B cell (primary cell): ENCODE data around the gene POLR3GL. TPM values are rescaled to one million over a fixed set of nuclear protein-coding genes. Genes with fewer than 3 reads are reported as not detected.

Source experiments
- ATAC-seq: fragments of 200-7000 bp; cut with Tn5 transposase; one replicate; pipeline ENCODE4 v1.10.0; 2021; ENCODE audit warnings: low read depth, mild to moderate bottlenecking, moderate number of reproducible peaks, moderate library complexity
- CTCF ChIA-PET: fragments of 350-600 bp; sonication (Branson Sonifier 250); formaldehyde crosslinking; loops from one replicate; lab custom pipeline; 2021; ENCODE audit warnings: antibody characterized with exemption, inconsistent platforms; lab: Charles Lee
- POLR2A ChIA-PET: fragments of 350-600 bp; sonication (Branson Sonifier 250); formaldehyde crosslinking; loops from one replicate; lab custom pipeline; 2021; ENCODE audit warnings: antibody characterized with exemption; lab: Charles Lee
- DNase-seq: peaks from one replicate; pipeline ENCODE4 v3.0.0; 2013
- H2AFZ ChIP-seq: 2 replicates; pipeline ENCODE4 v1.6.1; 2012; ENCODE audit warnings: mild to moderate bottlenecking, low read depth, low read length; ENCODE audit not compliant: insufficient read depth, poor library complexity, severe bottlenecking
- H3K27ac ChIP-seq, 2 donors: 1 replicate in 1 of 2; 2 replicates in 1 of 2; pipeline ENCODE4 v1.5.1; 2012 to 2013; ENCODE audit warnings: low read length in 2 of 2, mild to moderate bottlenecking in 2 of 2, moderate library complexity in 1 of 2
- H3K27me3 ChIP-seq, 4 experiments: fragments of 200-600 bp in 1 of 4; sonication (generic) in 1 of 4; replicated peaks in 1 of 4; 1 replicate in 2 of 4; 2 replicates in 2 of 4; pipeline versions ENCODE4 v1.6.1 to v1.7.0; 2013 to 2016; ENCODE audit warnings: low read length in 3 of 4, mild to moderate bottlenecking in 2 of 4, mixed read lengths in 1 of 4, moderate library complexity in 1 of 4; ENCODE audit not compliant: insufficient read depth in 4 of 4, control insufficient read depth in 3 of 4; ENCODE audit errors: control extremely low read depth in 1 of 4
- H3K36me3 ChIP-seq, 2 experiments: replicated peaks in 1 of 2; 1 replicate in 1 of 2; 2 replicates in 1 of 2; pipeline versions ENCODE4 v1.6.1 to v1.7.1; 2013; ENCODE audit warnings: low read length in 1 of 2; ENCODE audit not compliant: insufficient read depth in 2 of 2, control insufficient read depth in 1 of 2; ENCODE audit errors: control extremely low read depth in 1 of 2, extremely low read depth in 1 of 2
- H3K4me1 ChIP-seq, 2 donors: fragments of 200-600 bp in 1 of 2; sonication (generic) in 1 of 2; 1 replicate in 1 of 2; 2 replicates in 1 of 2; pipeline versions ENCODE4 v1.5.1 to v1.6.1; 2013 to 2017; ENCODE audit warnings: low read length in 2 of 2; ENCODE audit not compliant: control insufficient read depth in 2 of 2, insufficient read depth in 2 of 2
- H3K4me2 ChIP-seq: replicated peaks from 2 replicates; pipeline ENCODE3; 2012; ENCODE audit warnings: mild to moderate bottlenecking, low read depth, low read length; ENCODE audit not compliant: poor library complexity, severe bottlenecking
- H3K4me3 ChIP-seq, 5 experiments: fragments of 200-600 bp in 1 of 5; sonication (generic) in 1 of 5; 1 replicate in 3 of 5; 2 replicates in 2 of 5; pipeline versions ENCODE4 v1.5.1 to v1.7.0; 2011 to 2016; ENCODE audit warnings: low read length in 4 of 5, mild to moderate bottlenecking in 4 of 5, low read depth in 2 of 5, control low read depth in 1 of 5, moderate library complexity in 1 of 5; ENCODE audit not compliant: insufficient read depth in 1 of 5; ENCODE audit errors: control extremely low read depth in 1 of 5, extremely low read depth in 1 of 5
- H3K79me2 ChIP-seq: fragments of 200-600 bp; sonication (generic); one replicate; pipeline ENCODE4 v1.6.0; 2016; ENCODE audit warnings: low read length; ENCODE audit not compliant: control insufficient read depth, insufficient read depth
- H3K9ac ChIP-seq: fragments of 200-600 bp; sonication (generic); 2 replicates; pipeline ENCODE4 v1.6.1; 2017; ENCODE audit warnings: mild to moderate bottlenecking, low read length, moderate library complexity
- H3K9me3 ChIP-seq, 3 donors: one replicate each; pipeline versions ENCODE4 v1.6.1 to v1.7.1; 2013; ENCODE audit warnings: low read length in 2 of 3; ENCODE audit not compliant: control insufficient read depth in 2 of 3, insufficient read depth in 1 of 3; ENCODE audit errors: control extremely low read depth in 1 of 3
- H4K20me1 ChIP-seq: 2 replicates; pipeline ENCODE4 v1.6.0; 2012; ENCODE audit warnings: mild to moderate bottlenecking, low read length; ENCODE audit not compliant: insufficient read depth, control insufficient read depth, poor library complexity, severe bottlenecking
- H3K27ac Mint-ChIP-seq: one replicate; pipeline ENCODE4 v1.8.0; 2021; ENCODE audit warnings: mixed read lengths
- H3K27me3 Mint-ChIP-seq: one replicate; pipeline ENCODE4 v1.8.0; 2021; ENCODE audit warnings: mixed read lengths
- H3K4me1 Mint-ChIP-seq: one replicate; pipeline ENCODE4 v1.8.0; 2021; ENCODE audit warnings: mixed read lengths
- H3K4me3 Mint-ChIP-seq: one replicate; pipeline ENCODE4 v1.8.0; 2021; ENCODE audit warnings: mixed read lengths
- H3K9me3 Mint-ChIP-seq: one replicate; pipeline ENCODE4 v1.8.0; 2022; ENCODE audit warnings: mixed read lengths; ENCODE audit not compliant: insufficient read depth
- EZH2 ChIP-seq: IDR thresholded peaks from 2 replicates; pipeline ENCODE4 v1.6.1; 2012; ENCODE audit warnings: borderline replicate concordance, low read depth, mild to moderate bottlenecking, moderate library complexity, low read length; ENCODE audit not compliant: insufficient read depth, poor library complexity, severe bottlenecking
- WGBS: methylation state at CpG from one replicate; pipeline ENCODE4 v1.1.5; 2013; ENCODE audit warnings: missing lambda C conversion rate; ENCODE audit not compliant: insufficient coverage; 5-methylcytosine and 5-hydroxymethylcytosine counted together
- intact Hi-C: fragments of 100-400 bp; cut with micrococcal nuclease; formaldehyde crosslinking; loops from one replicate; pipeline ENCODE4 v1.10.0; 2022
- polyA plus RNA-seq: library from polyadenylated mRNA; depleted of rRNA; stranded (reverse); fragments of >200 nt; gene quantifications from 2 replicates; pipeline ENCODE4 v1.2.3, GENCODE V29; 2012
- total RNA-seq, 2 donors: library from RNA; stranded (reverse); fragments of 120-200 nt in 1 of 2; gene quantifications; 1 replicate in 1 of 2; 2 replicates in 1 of 2; pipeline versions ENCODE4 v1.2.3 to v1.2.4, GENCODE V29; 2013 to 2022
- TF ChIP-seq, protein P1 (sequence below): fragments of 200-600 bp; IDR thresholded peaks from one replicate; pipeline ENCODE4 v1.8.0; 2022; ENCODE audit warnings: antibody characterized with exemption, mild to moderate bottlenecking

POLR3GL gene
- total and polyA plus RNA-seq, 2 donors (not counting 1 experiment from before 2014, with no cell fraction given): 17.6 to 33.3 TPM

DNA sequence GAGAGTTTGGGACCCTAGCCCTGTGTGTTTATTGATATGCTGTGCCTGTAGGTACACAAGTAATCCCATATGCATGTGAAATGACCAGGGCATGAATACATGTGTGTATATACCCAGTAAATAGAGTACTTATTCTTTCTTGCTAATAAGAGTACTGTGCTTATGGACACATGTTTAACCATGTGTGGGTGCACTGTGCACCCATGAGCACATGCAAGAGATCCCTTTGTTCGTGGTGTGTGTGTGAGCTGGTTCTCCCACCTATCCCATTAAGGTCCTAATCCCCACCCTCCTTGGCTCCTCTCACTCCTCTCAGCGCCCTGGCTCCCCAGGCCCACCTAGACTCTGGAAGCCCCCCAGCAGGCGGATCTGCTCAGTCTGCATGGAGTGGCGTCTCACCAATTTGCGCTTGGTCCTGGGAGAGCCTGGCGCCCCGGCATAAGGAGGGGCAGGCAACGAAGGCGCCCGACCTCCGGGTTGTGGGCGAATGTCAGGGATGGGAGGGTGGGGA lies 4.5 kb upstream of the POLR3GL start:
- CTCF ChIA-PET: interaction anchor here (2.3 to 4.4 kb wide), 3 partner anchors 18 to 48 kb away, joined by 7 to 34 read pairs (median 10); partner anchors contain the start of gene RBM8A
- H2AFZ ChIP-seq: peak overlapping the region; percentile 89

More for the DNA sequence above, 4.5 kb upstream of the POLR3GL start:
- no peak for ATAC-seq
- Histone ChIP-seq H3K79me2 (peaks cover 58% of the 10 kb centered on the region), H3K4me1 (peaks cover 60 to 81% of the 10 kb centered on the region in 2 donors), H4K20me1 (peaks cover 5% of the 10 kb centered on the region), H3K27ac (no peak overlapping the region), H3K27me3 (no peaks in the 10 kb centered on the region), H3K4me2 (peak overlapping the region; percentile 89), H3K9ac (peak overlapping the region; percentile 77), H3K9me3 (no peaks in the 10 kb centered on the region), H3K4me3 (peak overlapping the region in 4 of 5 experiments; percentile 61 to 86 (median 70)), H3K36me3 (no peaks in the 10 kb centered on the region)
- Mint-ChIP-seq H3K27ac (peak overlapping the region; percentile 69), H3K27me3 (no peaks in the 10 kb centered on the region), H3K9me3 (no peaks in the 10 kb centered on the region), H3K4me1 (peaks cover 88% of the 10 kb centered on the region), H3K4me3 (peak overlapping the region; percentile 99)
- WGBS: 15% methylated on average over 10 of the region's 12 CpGs
- no peak for TF ChIP-seq EZH2
- TF ChIP-seq, protein P1, sequence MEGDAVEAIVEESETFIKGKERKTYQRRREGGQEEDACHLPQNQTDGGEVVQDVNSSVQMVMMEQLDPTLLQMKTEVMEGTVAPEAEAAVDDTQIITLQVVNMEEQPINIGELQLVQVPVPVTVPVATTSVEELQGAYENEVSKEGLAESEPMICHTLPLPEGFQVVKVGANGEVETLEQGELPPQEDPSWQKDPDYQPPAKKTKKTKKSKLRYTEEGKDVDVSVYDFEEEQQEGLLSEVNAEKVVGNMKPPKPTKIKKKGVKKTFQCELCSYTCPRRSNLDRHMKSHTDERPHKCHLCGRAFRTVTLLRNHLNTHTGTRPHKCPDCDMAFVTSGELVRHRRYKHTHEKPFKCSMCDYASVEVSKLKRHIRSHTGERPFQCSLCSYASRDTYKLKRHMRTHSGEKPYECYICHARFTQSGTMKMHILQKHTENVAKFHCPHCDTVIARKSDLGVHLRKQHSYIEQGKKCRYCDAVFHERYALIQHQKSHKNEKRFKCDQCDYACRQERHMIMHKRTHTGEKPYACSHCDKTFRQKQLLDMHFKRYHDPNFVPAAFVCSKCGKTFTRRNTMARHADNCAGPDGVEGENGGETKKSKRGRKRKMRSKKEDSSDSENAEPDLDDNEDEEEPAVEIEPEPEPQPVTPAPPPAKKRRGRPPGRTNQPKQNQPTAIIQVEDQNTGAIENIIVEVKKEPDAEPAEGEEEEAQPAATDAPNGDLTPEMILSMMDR: no peak
- intact Hi-C loops: no loop called here
- POLR2A ChIA-PET: interaction anchor here (1.1 to 1.2 kb wide), 2 partner anchors 32 to 41 kb away, joined by 3 to 5 read pairs; partner anchors contain the start of genes PEX11B and RBM8A
- peak; percentile 25 for DNase-seq
